Glutamatergic neuron (in vitro differentiated cells): ENCODE results near the gene FSTL4. TPM values are rescaled to one million over a fixed set of nuclear protein-coding genes. Genes with fewer than 3 reads are reported as not detected.

Source experiments
- DNase-seq: peaks from one replicate; pipeline ENCODE4 v3.0.0; 2022
- H3K27ac Mint-ChIP-seq: one replicate; pipeline ENCODE4 v1.8.0; 2020; ENCODE audit warnings: mild to moderate bottlenecking, mixed read lengths, inconsistent platforms; ENCODE audit not compliant: unreplicated experiment
- H3K27me3 Mint-ChIP-seq: one replicate; pipeline ENCODE4 v1.8.0; 2020; ENCODE audit warnings: mild to moderate bottlenecking, moderate library complexity, mixed read lengths, inconsistent platforms; ENCODE audit not compliant: unreplicated experiment
- H3K36me3 Mint-ChIP-seq: one replicate; pipeline ENCODE4 v1.8.0; 2020; ENCODE audit warnings: mild to moderate bottlenecking, mixed read lengths, inconsistent platforms; ENCODE audit not compliant: unreplicated experiment
- H3K4me1 Mint-ChIP-seq: one replicate; pipeline ENCODE4 v1.8.0; 2020; ENCODE audit warnings: mild to moderate bottlenecking, low read depth, mixed read lengths, inconsistent platforms; ENCODE audit not compliant: unreplicated experiment
- H3K4me3 Mint-ChIP-seq: one replicate; pipeline ENCODE4 v1.8.0; 2020; ENCODE audit warnings: mild to moderate bottlenecking, mixed read lengths, inconsistent platforms; ENCODE audit not compliant: unreplicated experiment
- H3K9me3 Mint-ChIP-seq: one replicate; pipeline ENCODE4 v1.8.0; 2020; ENCODE audit warnings: mild to moderate bottlenecking, moderate library complexity, mixed read lengths, inconsistent platforms; ENCODE audit not compliant: unreplicated experiment
- CTCF ChIP-seq: fragments of 200-600 bp; sonication (generic); IDR thresholded peaks from one replicate; pipeline ENCODE4 v1.5.0; 2021; ENCODE audit not compliant: partially characterized antibody, unreplicated experiment
- total RNA-seq: library from RNA; stranded (reverse); fragmentation: NEBNext Ultra II Directional; extraction: Animal tissue kit (Norgen Biotek cat#: 25700); gene quantifications from one replicate; pipeline ENCODE4 v1.2.1, GENCODE V29; 2021; ENCODE audit not compliant: unreplicated experiment

Gene FSTL4
- total RNA-seq, 1 donor from 2014 or later = 29.0 TPM

GRCh38 chr5:133387091-133387490 is 225.2 kb downstream of the FSTL4 start:
- DNase-seq = no peak
- peaks cover 5% of the 10 kb centered on the region for H3K36me3 Mint-ChIP-seq
- peaks cover 3% of the 10 kb centered on the region for H3K27me3 Mint-ChIP-seq

GRCh38 chr5:133386662-133387061 is 225.7 kb downstream of the FSTL4 start:
- TF ChIP-seq CTCF = no peak
- Mint-ChIP-seq H3K27me3 (peaks cover 1% of the 10 kb centered on the region), H3K4me3 (no peak overlapping the region), H3K9me3 (peaks cover 4% of the 10 kb centered on the region), H3K27ac (no peak overlapping the region), H3K36me3 (peaks cover under 1% of the 10 kb centered on the region), H3K4me1 (no peaks in the 10 kb centered on the region)
- no peak for DNase-seq

More at GRCh38 chr5:133387091-133387490, 225.2 kb downstream of the FSTL4 start:
- Mint-ChIP-seq H3K27ac (no peak overlapping the region), H3K4me3 (no peak overlapping the region), H3K9me3 (peaks cover 4% of the 10 kb centered on the region), H3K4me1 (no peaks in the 10 kb centered on the region)
- TF ChIP-seq CTCF = no peak

GRCh38 chr5:133385346-133385745 is 227.0 kb downstream of the FSTL4 start:
- peaks cover 1% of the 10 kb centered on the region for H3K27me3 Mint-ChIP-seq
- H3K4me1 Mint-ChIP-seq = no peaks in the 10 kb centered on the region
- H3K36me3 Mint-ChIP-seq = no peaks in the 10 kb centered on the region
- H3K27ac Mint-ChIP-seq = no peak overlapping the region
- TF ChIP-seq CTCF = no peak
- DNase-seq = no peak
- H3K4me3 Mint-ChIP-seq = no peak overlapping the region
- peaks cover 4% of the 10 kb centered on the region for H3K9me3 Mint-ChIP-seq

GRCh38 chr5:133384903-133385302 is 227.4 kb downstream of the FSTL4 start:
- TF ChIP-seq CTCF = no peak
- Mint-ChIP-seq H3K27me3 (peaks cover 1% of the 10 kb centered on the region), H3K9me3 (peaks cover 4% of the 10 kb centered on the region), H3K4me3 (no peak overlapping the region), H3K4me1 (no peaks in the 10 kb centered on the region), H3K36me3 (no peaks in the 10 kb centered on the region), H3K27ac (no peak overlapping the region)
- DNase-seq = no peak

- H3K27me3 Mint-ChIP-seq = peaks cover 1% of the 10 kb centered on the region
- no peak for TF ChIP-seq CTCF
- no peaks in the 10 kb centered on the region for H3K4me1 Mint-ChIP-seq
- no peak overlapping the region for H3K4me3 Mint-ChIP-seq
- H3K9me3 Mint-ChIP-seq = peaks cover 4% of the 10 kb centered on the region
- DNase-seq = no peak
- no peaks in the 10 kb centered on the region for H3K36me3 Mint-ChIP-seq
- no peak overlapping the region for H3K27ac Mint-ChIP-seq
Observed at GRCh38 chr5:133384120-133384855, 228.1 kb downstream of the FSTL4 start.
